SJCRH30 (cell line): ENCODE measurements around the gene BEGAIN. TPM values are rescaled to one million over a fixed set of nuclear protein-coding genes. Genes with fewer than 3 reads are reported as not detected.
A peak's percentile ranks its signal among the peaks of the same experiment; 100 is the strongest.

ENCODE experiments used
- DNase-seq, 2 experiments: peaks; one replicate each; pipeline ENCODE4 v3.0.0-alpha.2; 2015 to 2020
- H3K27ac ChIP-seq: fragments of 250-450 bp; sonication (Bioruptor Pico); 2 replicates; pipeline ENCODE4 v1.5.1; 2020; ENCODE audit warnings: mild to moderate bottlenecking, moderate library complexity
- H3K27me3 ChIP-seq: fragments of 250-450 bp; sonication (Bioruptor Pico); 2 replicates; pipeline ENCODE4 v1.5.1; 2020; ENCODE audit warnings: mild to moderate bottlenecking, moderate library complexity
- H3K36me3 ChIP-seq: fragments of 250-450 bp; sonication (Bioruptor Pico); 2 replicates; pipeline ENCODE4 v1.5.1; 2020; ENCODE audit warnings: mild to moderate bottlenecking, moderate library complexity
- H3K4me1 ChIP-seq: fragments of 250-450 bp; sonication (Bioruptor Pico); 2 replicates; pipeline ENCODE4 v1.5.1; 2020; ENCODE audit warnings: mild to moderate bottlenecking, moderate library complexity
- H3K4me3 ChIP-seq: fragments of 250-450 bp; sonication (Bioruptor Pico); 2 replicates; pipeline ENCODE4 v1.5.1; 2020; ENCODE audit warnings: mild to moderate bottlenecking, moderate library complexity
- H3K9me3 ChIP-seq: fragments of 250-450 bp; sonication (Bioruptor Pico); replicated peaks from 2 replicates; pipeline ENCODE4 v1.5.1; 2020; ENCODE audit warnings: mild to moderate bottlenecking, moderate library complexity
- total RNA-seq: library from RNA; depleted of rRNA; stranded (reverse); fragments of >200 nt; shearing (Covaris generic); gene quantifications from 2 replicates; pipeline ENCODE4 v1.2.3, GENCODE V29; 2014; rRNA removed

Gene BEGAIN
- total RNA-seq, result 0.85 and 0.89 TPM in 2 replicates

- no peaks in the 10 kb centered on the region for H3K36me3 ChIP-seq
- no peaks in the 10 kb centered on the region for H3K9me3 ChIP-seq
- no peaks in the 10 kb centered on the region; the same call in 1 of the 2 replicates for H3K4me1 ChIP-seq
- peak within 1 kb of the TSS; percentile 40 for H3K27ac ChIP-seq
- H3K27me3 ChIP-seq, result peaks cover 14% of the 10 kb centered on the region; the same call in 1 of the 2 replicates
- peak; percentile 38 to 46 for DNase-seq
- peak within 1 kb of the TSS; percentile 90 for H3K4me3 ChIP-seq
These were observed at the start of gene BEGAIN for GRCh38 chr14:100587086-100587762. BEGAIN (minus strand) TSS chr14:100587417; CDS start chr14:100587290, 127 bp downstream.

GRCh38 chr14:100636559-100636958 lies 49.3 kb upstream of the BEGAIN start:
- Histone ChIP-seq H3K4me3 (no peak overlapping the region), H3K4me1 (peaks cover 11% of the 10 kb centered on the region), H3K27ac (no peak overlapping the region), H3K9me3 (0 out of 2 replicates have a peak, but pooled peaks cover 4% of the 10 kb centered on the region), H3K27me3 (no peaks in the 10 kb centered on the region), H3K36me3 (no peaks in the 10 kb centered on the region)
- no peak for DNase-seq

GRCh38 chr14:100634026-100634425 lies 46.8 kb upstream of the BEGAIN start:
- Histone ChIP-seq H3K9me3 (0 out of 2 replicates have a peak, but pooled peaks cover 4% of the 10 kb centered on the region), H3K27me3 (no peaks in the 10 kb centered on the region), H3K4me3 (no peak overlapping the region), H3K27ac (no peak overlapping the region), H3K36me3 (no peaks in the 10 kb centered on the region), H3K4me1 (no peaks in the 10 kb centered on the region)
- no peak for DNase-seq

GRCh38 chr14:100633406-100633805 lies 46.2 kb upstream of the BEGAIN start:
- Histone ChIP-seq H3K36me3 (no peaks in the 10 kb centered on the region), H3K9me3 (0 out of 2 replicates have a peak, but pooled peaks cover 4% of the 10 kb centered on the region), H3K27me3 (no peaks in the 10 kb centered on the region), H3K4me3 (no peak overlapping the region), H3K4me1 (no peaks in the 10 kb centered on the region), H3K27ac (no peak overlapping the region)
- DNase-seq, result no peak

GRCh38 chr14:100629696-100630095 lies 42.5 kb upstream of the BEGAIN start:
- DNase-seq, result no peak
- H3K27ac ChIP-seq, result no peak overlapping the region
- no peaks in the 10 kb centered on the region for H3K36me3 ChIP-seq
- no peaks in the 10 kb centered on the region for H3K27me3 ChIP-seq
- no peak overlapping the region for H3K4me3 ChIP-seq
- H3K9me3 ChIP-seq, result 0 out of 2 replicates have a peak, but pooled peaks cover 4% of the 10 kb centered on the region
- no peaks in the 10 kb centered on the region for H3K4me1 ChIP-seq

GRCh38 chr14:100629098-100629497 lies 41.9 kb upstream of the BEGAIN start:
- Histone ChIP-seq H3K36me3 (no peaks in the 10 kb centered on the region), H3K4me3 (no peak overlapping the region), H3K27ac (no peak overlapping the region), H3K9me3 (0 out of 2 replicates have a peak, but pooled peaks cover 4% of the 10 kb centered on the region), H3K27me3 (no peaks in the 10 kb centered on the region), H3K4me1 (no peaks in the 10 kb centered on the region)
- no peak for DNase-seq

GRCh38 chr14:100628225-100628624 lies 41.0 kb upstream of the BEGAIN start:
- H3K4me3 ChIP-seq, result no peak overlapping the region
- DNase-seq, result no peak

GRCh38 chr14:100626614-100627013 lies 39.4 kb upstream of the BEGAIN start:
- no peak overlapping the region for H3K4me3 ChIP-seq
- DNase-seq, result no peak
- H3K4me1 ChIP-seq, result no peaks in the 10 kb centered on the region
- H3K9me3 ChIP-seq, result no peaks in the 10 kb centered on the region
- no peaks in the 10 kb centered on the region for H3K36me3 ChIP-seq
- H3K27me3 ChIP-seq, result no peaks in the 10 kb centered on the region
- H3K27ac ChIP-seq, result no peak overlapping the region

More at GRCh38 chr14:100628225-100628624, 41.0 kb upstream of the BEGAIN start:
- Histone ChIP-seq H3K36me3 (no peaks in the 10 kb centered on the region), H3K4me1 (no peaks in the 10 kb centered on the region), H3K27ac (no peak overlapping the region), H3K27me3 (no peaks in the 10 kb centered on the region), H3K9me3 (0 out of 2 replicates have a peak, but pooled peaks cover 4% of the 10 kb centered on the region)

- Histone ChIP-seq H3K4me3 (no peak overlapping the region), H3K4me1 (no peaks in the 10 kb centered on the region), H3K9me3 (no peaks in the 10 kb centered on the region), H3K36me3 (no peaks in the 10 kb centered on the region), H3K27ac (no peak overlapping the region), H3K27me3 (peaks cover 4% of the 10 kb centered on the region; the same call in 1 of the 2 replicates)
- DNase-seq, result no peak
These were observed 36.7 kb upstream of the BEGAIN start for GRCh38 chr14:100623961-100624360.

GRCh38 chr14:100623557-100623956 lies 36.3 kb upstream of the BEGAIN start:
- no peak overlapping the region for H3K4me3 ChIP-seq
- no peaks in the 10 kb centered on the region for H3K9me3 ChIP-seq
- H3K36me3 ChIP-seq, result no peaks in the 10 kb centered on the region
- no peaks in the 10 kb centered on the region for H3K4me1 ChIP-seq
- no peak overlapping the region for H3K27ac ChIP-seq
- DNase-seq, result no peak
- peaks cover 7% of the 10 kb centered on the region for H3K27me3 ChIP-seq

- H3K27ac ChIP-seq, result no peak overlapping the region
- no peaks in the 10 kb centered on the region for H3K4me1 ChIP-seq
- H3K36me3 ChIP-seq, result no peaks in the 10 kb centered on the region
- H3K4me3 ChIP-seq, result no peak overlapping the region
- no peak for DNase-seq
- peaks cover 13% of the 10 kb centered on the region for H3K27me3 ChIP-seq
- H3K9me3 ChIP-seq, result no peaks in the 10 kb centered on the region
These were observed 35.7 kb upstream of the BEGAIN start for GRCh38 chr14:100622708-100623485.

- Histone ChIP-seq H3K4me1 (no peaks in the 10 kb centered on the region), H3K36me3 (no peaks in the 10 kb centered on the region), H3K4me3 (no peak overlapping the region), H3K27ac (no peak overlapping the region), H3K9me3 (no peaks in the 10 kb centered on the region), H3K27me3 (peaks cover 13% of the 10 kb centered on the region)
- no peak for DNase-seq
These were observed 35.0 kb upstream of the BEGAIN start for GRCh38 chr14:100622224-100622623.

- Histone ChIP-seq H3K4me1 (no peaks in the 10 kb centered on the region), H3K27me3 (peaks cover 13% of the 10 kb centered on the region), H3K9me3 (no peaks in the 10 kb centered on the region), H3K27ac (no peak overlapping the region), H3K36me3 (no peaks in the 10 kb centered on the region), H3K4me3 (no peak overlapping the region)
- DNase-seq, result peak; percentile 30 to 38
These were observed 34.6 kb upstream of the BEGAIN start for GRCh38 chr14:100621806-100622205.

GRCh38 chr14:100620255-100621100 lies 33.3 kb upstream of the BEGAIN start:
- Histone ChIP-seq H3K4me1 (no peaks in the 10 kb centered on the region), H3K27me3 (peaks cover 13% of the 10 kb centered on the region), H3K36me3 (no peaks in the 10 kb centered on the region), H3K27ac (no peak overlapping the region), H3K9me3 (no peaks in the 10 kb centered on the region), H3K4me3 (no peak overlapping the region)
- no peak for DNase-seq
